AG10803 (cell line): ENCODE results near the gene ADAMTS14.
"Not testable (repeated sequence)": the region's sequence is repeated elsewhere in the genome, so short reads cannot be mapped to it uniquely, and the experiment has no call there.

Source experiments
- DNase-seq: peaks from one replicate; pipeline ENCODE4 v3.0.0; 2010; ENCODE audit warnings: low read depth
- H3K4me3 ChIP-seq: 2 replicates; pipeline ENCODE4 v1.5.1; 2011; ENCODE audit warnings: mild to moderate bottlenecking, low read length, control low read depth
- CTCF ChIP-seq: conservative IDR thresholded peaks from 2 replicates; pipeline ENCODE4 v1.5.1; 2011; ENCODE audit warnings: mild to moderate bottlenecking, low read length, control low read depth, inconsistent platforms

Gene ADAMTS14

GRCh38 chr10:70661623-70662361 lies 10.5 kb upstream of the ADAMTS14 start:
- DNase-seq, result no peak
- no peak overlapping the region for H3K4me3 ChIP-seq
- no peak for TF ChIP-seq CTCF

- no peak for TF ChIP-seq CTCF
- peak; percentile 58 for DNase-seq
- H3K4me3 ChIP-seq, result no peak overlapping the region
These were observed 9.7 kb upstream of the ADAMTS14 start for GRCh38 chr10:70662362-70663220.

GRCh38 chr10:70663458-70664409 lies 8.6 kb upstream of the ADAMTS14 start:
- not testable (repeated sequence) for H3K4me3 ChIP-seq
- DNase-seq, result peak; percentile 68

GRCh38 chr10:70664702-70665195 lies 7.6 kb upstream of the ADAMTS14 start:
- TF ChIP-seq CTCF, result no peak
- peak; percentile 99 for DNase-seq
- H3K4me3 ChIP-seq, result no peak overlapping the region

GRCh38 chr10:70666960-70667798 lies 5.1 kb upstream of the ADAMTS14 start:
- no peak for TF ChIP-seq CTCF
- no peak for DNase-seq
- no peak overlapping the region for H3K4me3 ChIP-seq

- DNase-seq, H3K4me3 ChIP-seq: not testable (repeated sequence)
These were observed 4.5 kb upstream of the ADAMTS14 start for GRCh38 chr10:70667818-70668217.

- TF ChIP-seq CTCF, result no peak
- DNase-seq, result no peak
- H3K4me3 ChIP-seq, result no peak overlapping the region
These were observed 3.8 kb upstream of the ADAMTS14 start for GRCh38 chr10:70668454-70668970.
